GM03348 (cell line): ENCODE measurements around the gene ANGPTL2.

Experiments used
- DNase-seq: peaks from one replicate; pipeline ENCODE4 v3.0.0; 2012; ENCODE audit warnings: low spot score

The ANGPTL2 gene

GRCh38 chr9:127075624-127076372 lies 46.6 kb downstream of the ANGPTL2 start:
- no peak for DNase-seq

DNA sequence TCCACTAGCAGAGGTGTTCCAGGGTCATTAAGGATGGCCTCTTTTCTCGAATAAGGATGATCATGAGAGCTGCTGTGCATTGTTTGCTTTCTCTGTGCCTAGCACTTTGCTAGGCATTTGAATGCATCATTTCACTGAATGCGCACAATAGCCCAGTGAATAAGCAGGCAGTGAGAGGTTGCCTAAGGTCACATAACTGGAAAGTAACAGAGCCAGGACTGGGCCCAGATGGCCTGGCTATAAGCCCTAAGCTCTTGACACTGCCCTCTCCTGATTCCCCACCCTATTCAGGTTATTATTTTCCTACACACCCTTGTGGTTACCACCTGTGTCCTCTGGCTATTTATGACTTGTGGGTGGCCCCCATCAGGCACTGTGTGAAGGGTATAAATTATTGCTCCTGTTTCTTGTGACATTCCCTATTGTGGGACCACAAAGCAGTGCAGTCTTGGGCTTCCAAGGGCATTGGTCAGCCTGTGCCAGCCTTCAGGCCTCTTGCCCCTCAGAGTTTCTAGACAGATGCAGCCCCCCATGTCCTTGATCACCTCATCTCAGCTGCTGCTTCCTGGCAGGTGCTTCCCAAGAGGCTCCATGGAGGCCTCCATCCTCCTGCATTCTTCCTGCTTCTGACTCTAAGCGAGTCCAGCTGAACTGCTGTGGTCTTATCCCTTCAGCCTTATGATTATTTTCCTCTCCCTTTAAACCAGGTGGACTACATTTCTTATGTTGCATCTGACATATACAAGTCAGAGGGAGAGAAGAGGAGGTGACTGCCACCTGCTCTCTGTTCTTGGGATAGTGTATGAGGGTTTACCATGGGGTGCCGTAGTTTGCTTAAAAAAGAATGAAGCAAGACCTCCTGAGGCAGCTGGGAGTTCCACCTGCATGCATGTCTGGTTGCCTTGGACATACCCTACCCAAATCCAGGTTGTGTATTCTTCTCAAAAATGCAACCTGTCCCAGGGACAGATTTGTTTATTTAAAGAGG lies 47.6 kb downstream of the ANGPTL2 start:
- DNase-seq, result no peak

- no peak for DNase-seq
Observed at GRCh38 chr9:127067603-127068220, 54.7 kb downstream of the ANGPTL2 start.

DNA sequence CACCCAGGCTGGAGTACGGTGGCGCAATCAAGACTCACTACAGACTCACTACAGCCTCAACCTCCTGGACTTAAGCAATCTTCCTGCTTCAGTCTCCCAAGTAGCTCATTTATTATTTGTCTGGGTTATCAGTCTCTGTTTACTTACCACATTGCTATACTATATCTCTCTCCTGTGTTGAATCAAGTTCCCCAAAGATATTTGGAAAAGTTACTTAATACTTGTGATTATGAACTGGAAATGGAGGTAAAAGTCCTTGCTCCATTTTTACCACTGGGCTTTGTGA lies 55.6 kb downstream of the ANGPTL2 start:
- DNase-seq, result no peak

- DNase-seq, result no peak
Observed at GRCh38 chr9:127066060-127066850, 56.2 kb downstream of the ANGPTL2 start.

DNA sequence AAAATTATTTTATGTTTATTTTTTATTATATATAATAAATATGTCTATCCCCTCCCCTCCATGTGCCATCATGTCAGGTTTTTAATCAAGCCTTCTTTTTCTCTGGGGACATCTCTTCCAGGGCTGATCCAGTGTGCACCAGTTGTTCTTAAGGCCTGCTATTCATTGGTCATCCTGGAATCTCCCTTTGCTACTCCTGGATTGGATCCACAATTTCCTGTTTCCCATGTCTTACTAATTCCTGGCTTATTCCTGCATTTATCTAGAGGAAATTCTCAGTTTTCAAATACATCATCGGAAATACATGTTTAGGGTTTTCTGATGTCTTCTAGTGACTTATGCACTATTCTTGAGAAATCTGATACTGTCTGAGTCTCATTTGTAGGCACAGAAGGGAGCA lies 56.8 kb downstream of the ANGPTL2 start:
- peak; percentile 70 for DNase-seq

GRCh38 chr9:127064335-127064734 lies 58.1 kb downstream of the ANGPTL2 start:
- DNase-seq, result no peak

DNA sequence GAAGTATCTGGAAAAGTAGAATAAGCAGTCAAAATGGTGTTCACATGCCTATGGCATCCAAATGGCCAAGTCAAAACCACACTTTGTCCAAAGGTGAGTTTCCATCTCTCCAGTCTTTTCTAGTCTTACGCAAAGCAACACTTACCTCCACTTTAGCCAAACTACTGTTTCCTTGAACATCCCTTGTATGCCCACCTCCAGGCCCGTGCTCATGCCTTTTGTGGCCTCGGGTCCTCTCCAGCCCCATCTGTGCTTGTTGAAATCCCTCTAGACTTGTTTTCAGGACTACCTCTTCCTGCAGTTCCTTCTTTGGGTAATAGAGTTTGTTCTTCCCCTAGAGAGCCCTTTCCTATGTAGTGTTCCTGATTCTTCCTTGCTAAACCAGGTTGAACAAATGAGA lies 61.0 kb downstream of the ANGPTL2 start:
- no peak for DNase-seq

GRCh38 chr9:127059765-127060361 lies 62.6 kb downstream of the ANGPTL2 start:
- no peak for DNase-seq

DNA sequence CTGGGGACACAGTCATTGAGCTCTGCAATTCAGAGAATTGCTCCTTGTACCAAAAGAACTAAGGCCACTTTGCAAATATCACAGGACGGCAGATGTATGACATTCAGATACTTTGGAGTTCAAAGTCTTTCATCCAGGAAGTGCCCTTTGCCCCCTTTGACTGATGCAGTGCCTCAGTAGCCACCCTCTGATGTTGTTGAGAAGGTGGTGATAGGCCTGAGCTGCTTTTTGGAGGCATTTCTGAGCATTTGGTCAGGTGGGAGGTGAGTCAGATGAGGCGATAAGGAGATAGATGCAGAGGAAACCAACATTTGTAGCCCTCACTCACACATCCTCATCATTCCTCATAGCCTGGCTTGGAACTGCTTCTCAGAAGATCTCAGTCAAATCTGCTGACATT lies 63.4 kb downstream of the ANGPTL2 start:
- no peak for DNase-seq

DNA sequence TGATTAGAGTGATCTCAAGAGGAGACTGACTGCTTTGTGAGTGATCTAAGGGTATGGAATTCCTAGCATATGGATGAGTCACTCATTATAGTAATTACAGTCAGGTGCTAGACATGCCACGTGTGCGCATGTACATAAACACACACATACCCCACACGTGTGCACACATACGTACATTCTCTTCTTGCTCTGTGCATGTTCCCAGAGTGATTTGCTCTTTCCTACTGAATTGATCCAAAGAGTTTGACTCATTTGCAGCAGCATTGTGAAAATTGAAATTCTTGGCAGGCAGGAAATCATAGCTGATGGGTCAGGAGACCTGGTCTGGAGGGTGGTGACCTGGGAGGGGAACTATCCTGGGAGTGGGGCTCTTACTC lies 63.8 kb downstream of the ANGPTL2 start:
- no peak for DNase-seq

DNA sequence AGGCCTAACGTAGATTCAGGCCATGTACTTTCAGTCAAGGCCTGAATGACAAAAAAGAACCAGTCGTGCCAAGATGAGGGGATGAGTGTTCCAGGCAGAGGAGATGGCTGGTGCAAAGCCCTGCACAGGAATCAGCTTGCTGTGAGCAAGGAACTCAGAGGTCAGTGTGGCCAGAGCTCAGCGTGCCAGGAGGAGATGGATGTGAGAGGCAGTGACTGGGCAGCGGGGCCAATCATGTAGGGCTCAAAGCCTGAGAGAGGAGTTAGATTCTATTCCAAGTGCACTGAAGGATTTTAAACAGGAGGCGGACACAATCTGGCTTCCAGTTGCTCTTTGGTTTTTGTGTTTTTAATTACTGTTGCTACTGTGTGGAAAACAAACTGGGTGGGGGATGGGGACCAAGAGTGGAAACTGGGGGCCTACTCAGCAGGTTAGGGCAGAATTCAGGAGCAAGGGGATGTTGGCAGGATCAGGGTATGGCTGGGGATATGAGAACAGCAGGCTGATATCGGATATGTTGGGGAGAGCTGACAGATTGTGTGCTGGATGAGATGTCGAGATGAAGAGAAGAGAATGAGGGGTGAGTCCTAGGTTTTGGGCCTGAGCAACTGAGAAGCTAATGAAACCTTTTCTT lies 64.3 kb downstream of the ANGPTL2 start:
- DNase-seq, result no peak

DNA sequence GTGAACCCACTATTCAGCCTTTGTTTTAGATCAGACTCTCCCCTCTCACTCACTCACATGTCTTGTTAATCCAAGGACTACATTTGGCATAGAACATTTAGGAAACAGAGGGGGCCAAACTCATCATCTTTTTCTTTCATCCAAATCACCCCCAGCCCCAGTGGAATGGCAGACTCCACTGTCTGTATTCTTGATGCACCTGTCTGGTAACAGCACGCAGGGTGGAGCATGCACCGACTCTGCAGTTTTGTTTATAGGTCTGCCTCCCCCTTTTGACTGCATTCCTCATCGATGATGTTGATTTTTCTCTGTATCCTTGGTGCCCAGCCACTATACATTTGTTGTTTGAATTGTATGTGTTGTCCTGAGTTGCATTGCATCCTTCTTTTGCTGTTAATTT lies 66.0 kb downstream of the ANGPTL2 start:
- DNase-seq, result no peak

DNA sequence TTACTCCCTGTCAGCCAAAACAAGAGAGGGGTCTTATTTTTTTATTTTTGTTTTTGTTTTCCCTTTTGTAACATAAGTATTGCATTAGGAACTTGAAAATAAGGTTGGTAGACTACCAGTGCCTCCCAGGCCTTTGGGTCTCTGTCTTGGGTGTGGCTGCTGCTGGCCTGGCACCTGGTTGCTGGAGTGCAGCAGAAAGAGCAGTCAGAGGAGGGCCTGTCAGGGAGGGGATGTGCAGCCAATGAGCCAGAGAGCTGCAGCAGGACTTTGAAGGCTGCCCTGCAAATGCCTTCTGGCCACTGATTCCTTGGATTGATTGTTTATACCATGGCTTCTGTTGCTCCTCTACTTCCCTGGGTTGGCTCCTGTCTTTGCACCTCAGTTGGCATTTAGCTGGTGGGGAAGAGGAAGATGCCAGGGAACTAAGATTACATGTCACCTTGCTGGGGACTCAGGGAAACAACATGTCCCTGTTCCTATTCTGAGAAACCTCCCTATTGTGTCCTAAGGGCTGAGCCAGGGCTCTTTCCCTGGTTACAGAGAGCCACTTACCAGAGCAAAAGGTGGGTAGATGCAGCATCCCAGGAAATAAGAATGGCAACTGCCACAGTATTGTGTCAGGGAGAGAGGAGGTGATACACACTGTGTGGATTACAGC lies 66.6 kb downstream of the ANGPTL2 start:
- DNase-seq, result no peak

- no peak for DNase-seq
Observed at GRCh38 chr9:127053960-127054359, 68.5 kb downstream of the ANGPTL2 start.

- no peak for DNase-seq
Observed at GRCh38 chr9:127053057-127053821, 69.2 kb downstream of the ANGPTL2 start.

DNA sequence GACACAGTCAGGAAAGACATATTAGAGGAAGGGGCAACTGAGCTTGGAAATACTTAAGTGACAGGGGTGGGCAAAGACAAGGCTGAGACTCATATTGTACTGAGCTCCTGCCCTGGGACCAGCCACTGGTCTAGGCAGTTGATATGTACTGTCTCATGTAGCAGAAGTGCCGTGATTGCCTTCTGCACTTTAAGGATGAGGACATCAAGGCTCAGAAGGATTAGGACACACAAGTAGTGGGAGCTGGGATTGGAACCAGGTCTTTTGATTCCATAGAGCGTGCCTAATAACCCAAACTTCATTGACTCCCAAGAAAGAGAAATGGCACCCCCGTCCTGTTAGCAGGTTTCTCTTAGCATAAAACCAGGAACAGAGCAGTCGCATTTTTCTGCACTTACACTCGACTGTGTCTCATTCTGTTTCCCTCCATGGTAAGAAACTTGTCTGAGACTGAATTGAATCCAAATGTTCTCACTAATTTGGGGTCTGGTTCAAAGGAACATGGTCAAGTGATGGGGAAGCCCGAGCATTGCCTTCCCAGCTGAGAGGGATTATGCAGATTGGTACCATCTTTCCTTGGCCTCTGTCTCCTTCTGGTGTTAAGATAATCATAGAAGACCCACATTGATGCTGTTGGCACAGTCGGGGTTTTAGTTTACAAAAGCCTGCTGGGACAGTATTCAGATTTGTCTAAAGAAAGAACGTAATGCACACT lies 70.4 kb downstream of the ANGPTL2 start:
- DNase-seq, result no peak

DNA sequence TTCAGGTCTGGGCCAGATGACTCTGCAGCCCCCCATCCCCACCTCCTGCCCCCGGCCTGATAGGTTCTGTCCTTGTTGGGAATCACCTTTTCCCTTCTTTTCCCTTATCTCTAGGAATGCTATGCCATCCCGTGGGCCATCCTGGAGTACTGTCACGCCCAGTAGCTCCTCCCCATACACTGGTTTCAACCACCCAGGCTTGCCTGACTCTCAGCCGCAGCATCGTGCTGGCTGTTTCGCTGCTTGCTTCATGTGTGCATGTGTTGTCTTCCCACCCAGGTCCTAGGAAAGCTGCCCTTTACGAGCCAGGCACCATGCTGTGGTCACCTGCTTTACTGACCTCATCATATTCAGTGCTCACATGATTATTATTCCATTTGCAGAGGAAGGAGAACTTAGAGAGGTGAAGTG lies 71.8 kb downstream of the ANGPTL2 start:
- no peak for DNase-seq

- DNase-seq, result no peak
Observed at GRCh38 chr9:127050152-127050551, 72.3 kb downstream of the ANGPTL2 start.
